ENCODE results near the gene GRK1.

Gene GRK1

DNA sequence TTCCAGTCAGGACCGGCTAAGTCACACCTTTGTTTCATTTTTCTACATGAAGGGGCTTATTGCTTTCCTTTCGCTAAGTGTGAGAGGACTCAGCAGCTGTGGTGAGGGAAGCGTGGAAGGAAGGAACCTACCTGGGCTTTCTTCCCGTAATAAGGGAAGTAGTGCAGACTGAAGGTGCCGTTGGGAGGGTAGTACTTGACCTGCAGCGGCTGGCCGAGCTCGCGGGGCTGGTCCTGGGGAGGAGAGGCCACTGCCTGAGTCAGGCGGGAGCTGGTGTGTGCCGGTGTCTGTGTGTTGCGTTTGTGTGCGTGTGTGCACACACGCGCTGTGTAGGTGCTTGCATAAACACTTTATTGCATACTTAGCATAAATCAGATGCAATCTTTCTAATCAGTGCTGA is 16.7 kb upstream of the GRK1 start:
- no peak for DNase-seq (ENCODE audit: low spot score)

DNA sequence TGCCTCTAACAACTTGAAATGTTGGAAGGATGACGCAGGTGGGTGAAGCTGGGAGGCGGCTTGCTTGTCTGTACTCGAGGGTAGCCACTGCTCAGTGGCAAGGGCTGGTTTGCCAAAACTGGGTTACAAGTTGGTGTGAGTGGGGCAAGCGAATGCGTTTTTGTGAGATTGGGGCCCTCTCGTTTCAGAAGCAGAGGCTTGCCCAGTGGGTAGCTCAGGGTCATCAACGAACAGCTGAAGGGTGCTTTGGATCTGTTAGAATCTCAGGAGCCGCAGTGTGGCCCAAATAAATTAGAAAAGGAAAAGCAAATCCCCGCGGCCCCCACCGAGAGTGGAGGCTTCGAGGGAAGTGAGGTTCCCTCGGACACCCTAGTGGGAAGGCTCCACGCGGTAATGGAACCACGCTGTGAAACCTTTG is 16.3 kb upstream of the GRK1 start:
- no peak for DNase-seq (ENCODE audit: low spot score)

DNA sequence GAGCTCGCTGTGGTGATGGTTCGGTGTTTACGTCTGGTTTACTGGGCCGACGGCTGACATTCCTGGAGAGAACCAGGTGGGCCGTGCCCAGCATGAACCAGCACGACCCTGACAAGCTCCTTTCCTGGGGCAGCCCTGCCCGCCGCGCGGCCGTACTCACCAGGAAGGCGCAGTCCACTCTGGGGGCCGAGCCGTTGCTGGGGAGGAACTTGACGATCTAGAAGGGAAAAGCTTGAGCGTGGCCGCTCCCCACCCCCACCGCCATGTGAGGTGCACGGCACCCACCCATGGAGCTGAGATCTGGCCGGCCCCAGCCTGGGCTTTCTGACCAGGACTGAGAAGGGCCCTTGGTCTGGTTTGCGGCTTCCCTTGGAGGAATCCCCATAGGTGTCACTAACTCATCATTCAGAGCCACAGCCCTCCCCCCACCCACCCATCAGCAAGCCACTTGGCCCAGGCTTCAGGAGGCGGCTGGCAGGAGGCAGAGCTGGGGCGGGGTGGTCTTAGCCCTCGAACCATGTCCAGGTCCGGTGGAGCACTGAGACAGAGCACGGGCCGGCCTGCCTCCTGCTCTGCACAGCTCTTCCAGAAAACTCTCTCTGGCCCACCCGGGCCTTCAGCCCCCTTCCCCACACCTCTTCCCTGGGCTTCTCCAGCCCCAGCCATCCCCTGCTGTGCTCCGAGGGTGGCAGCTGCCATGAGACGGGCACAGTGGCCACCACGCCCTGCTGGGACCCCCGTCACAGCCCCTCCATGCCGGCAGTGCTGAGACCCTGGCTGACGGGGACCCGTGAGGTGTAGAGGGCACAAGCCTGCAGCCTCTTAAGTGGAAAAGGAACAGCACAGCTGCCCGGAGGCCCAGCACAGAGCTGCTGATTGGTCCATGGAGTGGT is 15.3 kb upstream of the GRK1 start:
- DNase-seq (ENCODE audit: low spot score), result no peak

DNA sequence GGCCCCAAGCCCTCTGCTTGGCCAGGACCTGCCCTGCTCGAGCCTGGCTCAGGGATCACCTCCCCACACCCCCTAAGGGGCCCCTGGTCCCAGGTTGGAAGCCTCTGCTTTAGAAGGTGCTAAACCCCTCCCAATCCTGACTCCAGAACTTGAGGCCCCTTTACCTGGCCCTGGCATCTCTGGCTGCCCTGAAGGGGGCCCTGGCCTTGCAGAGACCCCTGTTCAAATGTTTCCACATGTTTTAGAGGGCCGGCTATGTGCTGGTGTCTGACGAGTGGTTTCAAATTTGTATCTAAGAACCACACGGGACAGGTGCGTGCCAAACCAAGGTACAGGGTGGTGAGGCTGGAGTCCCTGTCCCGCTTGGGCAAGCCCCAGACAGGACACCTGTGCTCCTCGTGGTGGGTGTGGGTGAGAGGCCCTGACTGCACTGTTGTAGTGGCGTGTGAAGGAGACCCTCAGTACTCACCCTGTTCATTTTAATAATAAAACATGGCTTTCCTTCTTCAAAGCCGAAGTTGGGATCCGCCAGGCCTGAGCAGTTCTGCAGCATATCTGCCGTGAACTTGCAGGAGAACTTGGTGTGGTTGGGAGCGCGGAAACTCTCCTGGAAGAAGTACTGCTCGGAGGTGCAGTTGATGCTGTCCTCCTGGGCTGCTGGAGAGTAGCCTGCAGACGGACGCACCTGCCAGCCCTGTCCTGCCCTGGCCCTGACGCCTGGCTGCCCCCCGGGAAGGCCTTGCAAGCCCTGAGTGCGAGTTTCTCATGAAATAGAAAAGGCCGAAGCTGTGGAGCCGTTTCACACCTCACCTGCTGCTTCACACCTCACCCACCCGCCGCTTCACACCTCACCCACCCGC is 14.4 kb upstream of the GRK1 start:
- no peak for DNase-seq (ENCODE audit: low spot score)

DNA sequence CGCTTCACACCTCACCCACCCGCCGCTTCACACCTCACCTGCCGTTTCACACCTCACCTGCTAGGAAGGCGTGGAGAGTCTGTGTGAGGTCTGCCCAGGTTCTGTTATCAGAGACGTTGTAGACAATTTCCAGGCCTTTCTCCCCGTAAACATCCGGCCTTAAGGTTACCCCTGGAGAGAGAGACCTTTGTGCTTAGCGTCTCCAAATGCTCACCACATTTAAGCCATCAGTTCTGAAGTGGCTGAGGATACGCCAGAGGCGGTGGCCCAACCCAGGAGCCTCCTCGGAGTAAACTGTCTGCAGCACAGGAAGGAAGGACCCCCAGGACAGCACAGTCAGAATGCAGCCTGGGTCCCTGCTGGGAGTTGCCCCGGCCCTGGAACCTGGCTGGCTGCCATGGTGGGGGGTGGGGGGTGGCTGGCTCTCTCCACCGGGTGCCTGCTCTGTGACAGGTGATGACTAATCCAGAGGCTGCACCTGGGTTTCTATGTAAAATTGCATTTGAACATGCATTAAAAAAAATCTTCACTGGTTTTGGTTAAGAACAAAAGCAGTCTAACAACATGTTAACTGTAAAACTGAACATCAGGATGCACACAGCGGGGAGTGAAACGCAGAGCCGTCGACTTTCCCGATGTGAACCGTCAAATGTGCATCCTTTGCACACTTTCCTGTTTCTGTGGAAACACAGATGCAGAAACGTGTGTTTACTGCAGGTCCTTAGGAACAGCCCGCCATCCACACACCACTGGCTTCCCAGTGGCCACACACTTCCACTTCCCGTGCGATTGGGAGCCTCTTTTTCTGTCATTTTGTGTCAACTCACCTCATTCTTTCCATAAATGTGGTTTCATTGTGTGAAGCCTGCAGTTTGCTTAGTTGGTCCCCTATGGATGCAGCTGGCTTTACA is 13.5 kb upstream of the GRK1 start:
- no peak for DNase-seq (ENCODE audit: low spot score)

DNA sequence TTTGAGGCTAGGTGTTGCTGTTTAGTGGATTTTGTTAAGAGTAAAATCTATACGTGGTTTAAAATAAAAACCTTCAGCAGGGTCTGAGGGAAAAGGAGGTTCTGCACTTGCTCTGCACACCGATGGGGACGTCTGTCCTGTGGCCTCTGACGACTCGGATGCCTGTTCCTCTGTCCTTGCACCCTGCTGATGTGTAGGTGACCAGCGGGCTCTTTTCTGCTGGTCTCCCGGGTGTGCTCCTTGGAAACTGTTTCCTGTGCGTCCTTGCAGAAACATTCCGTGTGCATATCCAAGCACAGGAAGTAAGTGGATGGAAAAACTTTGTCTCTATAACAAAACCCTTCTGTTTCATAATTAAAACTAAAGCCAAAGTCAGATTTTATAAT is 12.9 kb upstream of the GRK1 start:
- DNase-seq (ENCODE audit: low spot score), result no peak

DNA sequence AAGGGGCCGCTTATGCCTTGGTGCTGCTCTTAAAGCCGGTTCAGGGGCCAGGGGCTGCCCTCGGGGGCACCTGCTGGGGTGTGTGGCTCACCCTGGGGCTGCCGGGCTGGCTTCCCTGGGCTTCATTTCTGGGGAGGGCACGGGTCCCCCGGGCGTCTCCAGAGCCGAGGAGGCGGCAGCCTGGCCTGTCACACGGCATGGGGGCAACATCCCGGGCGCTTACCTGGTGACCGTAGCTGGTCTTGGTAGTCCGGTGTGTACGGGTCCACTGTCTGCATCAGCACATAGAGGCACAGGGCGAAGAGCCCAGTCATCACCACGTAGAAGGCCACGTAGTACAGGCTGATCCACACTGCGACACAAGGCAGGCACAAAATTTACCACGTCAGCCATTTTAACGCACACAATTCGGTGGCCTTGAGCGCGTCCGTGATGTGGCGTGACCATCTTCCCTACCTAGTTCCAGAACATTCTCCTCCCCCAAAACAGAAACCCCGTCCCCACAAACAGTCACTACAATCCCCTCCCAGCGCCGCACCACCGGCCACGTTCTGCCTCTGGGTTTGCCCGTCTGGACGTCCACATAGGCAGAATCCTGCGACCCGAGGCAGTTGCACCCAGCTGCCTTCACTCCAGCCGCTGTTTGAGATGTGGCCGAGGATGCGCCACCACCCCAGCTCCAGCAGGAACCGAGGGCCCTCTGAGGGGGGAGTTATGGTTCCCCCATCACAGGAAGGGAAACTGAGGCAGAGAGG is 12.3 kb upstream of the GRK1 start:
- no peak for DNase-seq (ENCODE audit: low spot score)

DNA sequence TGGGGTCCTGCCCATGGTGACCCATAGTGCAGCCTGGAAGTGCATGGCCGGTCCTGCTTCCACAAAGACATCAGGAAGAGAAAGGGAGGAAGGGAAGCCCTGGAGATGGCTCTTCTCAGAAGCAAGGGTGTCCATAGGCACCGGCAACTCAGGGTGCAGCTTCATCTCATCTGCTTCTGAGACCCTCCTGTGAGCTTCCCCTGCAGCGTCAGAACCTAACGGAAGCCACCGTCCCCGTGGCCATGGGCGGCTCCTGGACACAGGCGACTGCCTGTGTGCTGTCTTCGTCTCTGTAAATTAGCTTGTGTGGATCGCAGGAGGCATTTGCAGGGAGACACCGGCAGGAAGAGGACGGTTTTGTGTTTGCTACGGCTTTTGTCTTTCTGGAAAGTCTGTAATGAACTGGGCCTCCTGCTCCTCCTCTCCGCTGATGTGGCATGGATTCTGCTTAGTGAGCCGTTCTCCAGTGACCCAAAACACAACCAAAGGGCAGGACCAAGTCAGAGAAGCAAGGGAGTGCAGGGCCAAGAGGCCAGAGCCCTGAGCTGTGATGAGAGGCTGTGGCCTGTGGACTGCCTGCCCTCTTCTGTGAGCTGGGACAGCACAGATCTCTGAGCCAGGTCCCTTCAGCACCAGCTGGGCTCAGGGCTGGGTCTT is 11.5 kb upstream of the GRK1 start:
- no peak for DNase-seq (ENCODE audit: low spot score)

DNA sequence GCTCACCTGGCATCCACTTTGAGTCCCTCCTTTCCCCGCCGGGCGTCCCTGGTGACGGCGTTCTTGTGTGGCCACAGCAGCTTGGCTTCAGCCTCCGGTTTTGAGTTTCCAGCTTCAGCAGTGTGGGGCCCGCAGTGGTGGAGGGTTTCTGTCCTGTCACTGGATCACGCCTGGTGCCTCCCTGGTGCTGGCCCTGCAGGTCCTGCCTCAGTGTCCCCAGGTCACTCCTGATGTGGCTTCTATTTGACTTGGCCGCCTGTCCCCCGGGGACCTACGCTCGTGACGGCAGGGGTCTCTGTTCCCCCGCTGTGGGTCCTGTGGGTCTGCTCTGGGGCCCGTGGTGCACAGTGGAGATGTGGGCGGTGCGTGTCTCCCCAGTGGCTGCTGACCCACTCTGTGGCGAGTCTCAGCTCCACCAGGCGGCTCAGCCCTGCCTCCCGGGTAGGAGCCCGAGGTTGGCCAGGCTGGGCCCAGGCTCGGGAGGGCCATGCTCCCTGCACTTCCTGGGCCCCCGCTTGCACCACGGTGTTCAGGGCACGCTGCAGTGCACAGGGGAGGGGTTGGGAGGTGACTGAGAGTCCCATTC is 10.9 kb upstream of the GRK1 start:
- DNase-seq (ENCODE audit: low spot score), result no peak

DNA sequence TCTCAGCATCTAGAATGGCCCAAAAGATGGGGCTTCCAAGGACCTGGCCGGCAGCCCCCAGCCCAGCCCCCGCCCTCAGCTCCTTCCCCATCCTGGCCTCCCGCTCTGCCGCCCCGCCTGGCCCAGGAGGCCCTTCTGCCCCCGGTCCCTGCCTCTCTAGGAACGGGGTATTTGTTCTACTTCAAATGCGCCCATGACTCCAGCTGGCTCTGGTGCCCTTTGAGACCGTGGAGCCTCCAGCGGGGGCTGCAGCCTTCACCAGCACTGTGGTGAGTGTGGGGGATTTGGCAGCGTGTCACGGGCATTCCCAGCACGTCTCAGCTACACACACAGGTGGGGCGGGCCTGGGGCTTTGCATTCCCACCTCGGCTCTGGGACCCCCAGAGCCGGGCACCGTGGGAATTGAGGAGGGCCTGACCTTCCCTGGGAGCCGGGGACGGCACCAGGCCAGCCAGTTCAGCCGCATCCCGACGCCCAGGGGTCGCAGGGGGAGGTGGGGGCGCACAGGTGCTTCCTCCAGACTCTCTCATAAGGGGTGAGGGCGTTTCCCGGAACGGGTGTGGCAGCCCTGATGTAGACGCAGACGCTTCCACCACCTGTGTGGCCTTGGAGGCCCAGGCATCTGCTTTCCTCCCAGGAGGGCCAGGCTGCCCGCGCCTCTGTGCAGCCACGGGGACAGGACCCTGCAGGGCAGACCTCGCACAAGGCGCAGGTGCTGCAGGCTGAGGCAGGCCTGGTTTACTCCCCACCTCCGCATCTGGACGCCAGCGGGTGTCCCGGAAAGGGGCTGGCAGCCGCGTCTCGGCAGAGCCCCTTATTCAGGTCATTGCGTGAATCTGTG is 10.0 kb upstream of the GRK1 start:
- DNase-seq (ENCODE audit: low spot score), result no peak

DNA sequence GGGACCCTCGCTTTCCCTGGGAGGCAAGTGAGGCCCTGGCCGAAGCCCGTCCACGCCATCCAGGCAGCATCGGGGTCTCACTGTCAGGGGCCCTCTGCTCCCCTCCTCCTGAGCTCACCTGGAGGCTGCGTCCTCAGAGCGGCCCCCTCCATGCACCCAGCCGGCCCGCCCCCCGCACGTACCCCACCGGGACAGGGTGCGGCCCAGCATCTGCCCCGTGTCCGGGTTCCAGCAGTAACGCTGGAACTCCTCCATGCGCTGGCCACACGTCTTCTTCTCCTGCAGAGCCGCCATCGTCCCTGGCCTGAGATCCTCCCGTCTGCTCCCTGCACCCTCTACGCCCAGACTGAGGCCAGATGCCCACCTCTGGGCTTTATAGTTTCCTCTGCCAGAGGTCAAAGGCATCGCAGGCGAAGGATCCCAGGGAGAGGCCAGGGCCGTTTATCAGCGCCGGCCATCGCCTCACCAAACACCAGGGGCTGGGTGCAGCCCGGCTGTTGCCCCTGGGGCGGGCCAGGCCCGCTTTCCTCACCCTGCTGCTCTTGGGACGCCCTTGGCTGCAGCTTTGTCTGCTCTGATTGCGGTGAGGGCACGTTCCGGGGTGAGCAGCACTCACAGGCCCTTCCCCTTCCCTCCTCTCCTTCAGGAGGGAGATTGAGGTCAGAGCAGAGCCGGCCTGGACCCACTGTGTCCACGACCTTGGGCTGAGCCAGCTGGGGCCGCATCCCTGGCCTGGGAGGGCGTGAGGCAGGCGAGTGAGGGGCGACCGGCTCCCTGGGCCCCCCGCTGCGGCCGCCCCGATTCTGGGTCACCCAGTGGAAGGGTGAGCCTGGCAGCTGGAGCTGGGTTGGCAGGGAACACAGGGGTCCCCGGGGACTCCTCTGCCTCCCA is 8.9 kb upstream of the GRK1 start, which contains the start of gene ATP4B:
TSS of gene ATP4B (minus strand) at position 348 of the 891 bp plus-strand sequence. CDS start at position 294, 54 bp downstream.
- DNase-seq (ENCODE audit: low spot score), result no peak

DNA sequence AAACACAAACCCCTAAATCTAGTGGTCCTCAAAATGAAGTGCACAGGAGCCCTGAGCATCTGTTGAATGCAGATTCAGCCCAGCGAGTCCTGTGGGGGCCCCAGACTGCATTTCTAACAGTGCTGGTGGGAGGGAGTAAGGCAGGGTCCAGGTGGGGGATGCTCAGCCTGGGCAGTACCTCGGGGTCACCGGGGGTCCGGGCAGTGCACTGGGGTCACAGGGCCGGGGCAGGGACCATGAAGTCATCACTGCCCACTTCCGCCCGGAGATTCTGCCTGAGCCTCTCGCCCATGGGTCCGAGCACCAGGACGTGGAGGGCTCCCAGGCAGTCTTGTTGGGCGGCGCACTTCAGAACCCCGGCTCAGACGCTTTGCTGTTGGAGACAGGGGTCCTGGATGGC is 8.2 kb upstream of the GRK1 start:
- no peak for DNase-seq (ENCODE audit: low spot score)

DNA sequence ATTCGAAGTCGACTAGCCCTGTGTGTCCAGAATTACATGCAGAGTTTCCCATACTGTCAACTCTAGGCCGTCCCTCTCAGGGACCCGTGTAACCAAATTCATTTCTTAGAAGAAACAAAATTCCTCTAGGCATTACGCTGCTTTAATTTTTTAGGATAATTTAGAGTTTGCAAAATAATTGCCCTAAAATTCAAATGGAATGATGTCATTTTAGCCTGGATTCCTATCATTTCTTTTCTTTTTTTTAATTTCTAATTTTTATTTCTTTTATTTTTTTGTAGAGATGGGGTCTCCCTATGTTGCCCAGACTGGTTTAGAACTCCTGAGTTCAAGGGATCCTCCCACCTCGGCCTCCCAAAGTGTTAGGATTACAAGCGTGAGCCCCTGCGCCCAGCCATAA is 7.7 kb upstream of the GRK1 start:
- DNase-seq (ENCODE audit: low spot score), result no peak

DNA sequence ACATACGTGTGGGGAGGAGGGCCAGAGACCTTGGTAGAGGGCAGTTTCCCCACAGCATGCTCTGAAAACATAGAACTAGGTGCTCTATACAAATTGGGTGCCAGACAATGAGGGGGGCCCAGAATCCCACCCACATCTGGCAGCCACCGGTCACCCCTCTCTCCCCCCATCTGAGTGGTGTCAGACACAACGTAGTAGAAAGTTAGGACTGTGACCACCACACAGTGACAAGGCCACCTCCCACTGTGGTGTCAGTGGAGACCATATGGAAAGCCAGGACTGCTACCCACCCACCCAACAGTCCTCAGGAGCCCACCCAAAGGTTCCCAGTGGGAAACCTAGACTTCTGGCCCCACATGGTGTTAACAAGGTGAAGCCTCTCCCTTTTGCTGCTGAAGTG is 7.0 kb upstream of the GRK1 start:
- no peak for DNase-seq (ENCODE audit: low spot score)

DNA sequence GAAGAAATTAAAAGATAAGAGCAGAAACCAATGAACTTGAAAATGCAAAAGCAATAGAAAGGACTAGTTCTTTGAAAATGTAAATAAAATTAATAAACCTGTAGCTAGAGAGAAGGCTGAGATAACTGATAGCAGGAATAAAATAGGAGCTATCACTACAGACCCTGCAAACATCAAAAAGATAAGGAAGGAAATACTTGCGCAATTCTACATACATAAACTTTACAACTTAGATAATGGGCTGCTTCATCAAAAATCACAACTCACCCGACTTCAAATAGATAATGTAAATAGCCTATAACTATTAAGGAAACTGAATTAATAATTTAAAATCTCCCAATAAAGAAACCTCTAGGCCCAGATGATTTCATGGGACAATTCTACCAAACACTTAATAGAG is 5.5 kb upstream of the GRK1 start:
- DNase-seq (ENCODE audit: low spot score), result no peak

DNA sequence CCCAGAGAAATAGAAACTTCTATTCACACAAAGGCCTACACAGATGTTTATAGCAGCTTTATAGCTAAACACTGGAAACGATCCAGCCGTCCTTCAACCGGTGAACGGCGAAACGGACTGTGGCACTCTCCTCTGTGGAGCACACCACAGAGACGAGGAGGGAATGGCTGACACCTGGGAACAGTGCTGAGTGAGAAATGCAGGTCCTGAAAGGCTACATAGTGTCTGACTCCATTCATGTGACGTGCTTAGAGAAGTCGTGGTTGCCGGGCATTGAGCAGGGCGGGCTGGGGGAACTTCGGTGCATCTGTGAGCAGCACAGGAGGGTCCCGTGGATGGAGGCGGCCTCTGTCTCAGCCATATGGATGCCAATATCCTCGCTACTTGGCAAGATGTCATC is 3.1 kb upstream of the GRK1 start:
- no peak for DNase-seq (ENCODE audit: low spot score)

DNA sequence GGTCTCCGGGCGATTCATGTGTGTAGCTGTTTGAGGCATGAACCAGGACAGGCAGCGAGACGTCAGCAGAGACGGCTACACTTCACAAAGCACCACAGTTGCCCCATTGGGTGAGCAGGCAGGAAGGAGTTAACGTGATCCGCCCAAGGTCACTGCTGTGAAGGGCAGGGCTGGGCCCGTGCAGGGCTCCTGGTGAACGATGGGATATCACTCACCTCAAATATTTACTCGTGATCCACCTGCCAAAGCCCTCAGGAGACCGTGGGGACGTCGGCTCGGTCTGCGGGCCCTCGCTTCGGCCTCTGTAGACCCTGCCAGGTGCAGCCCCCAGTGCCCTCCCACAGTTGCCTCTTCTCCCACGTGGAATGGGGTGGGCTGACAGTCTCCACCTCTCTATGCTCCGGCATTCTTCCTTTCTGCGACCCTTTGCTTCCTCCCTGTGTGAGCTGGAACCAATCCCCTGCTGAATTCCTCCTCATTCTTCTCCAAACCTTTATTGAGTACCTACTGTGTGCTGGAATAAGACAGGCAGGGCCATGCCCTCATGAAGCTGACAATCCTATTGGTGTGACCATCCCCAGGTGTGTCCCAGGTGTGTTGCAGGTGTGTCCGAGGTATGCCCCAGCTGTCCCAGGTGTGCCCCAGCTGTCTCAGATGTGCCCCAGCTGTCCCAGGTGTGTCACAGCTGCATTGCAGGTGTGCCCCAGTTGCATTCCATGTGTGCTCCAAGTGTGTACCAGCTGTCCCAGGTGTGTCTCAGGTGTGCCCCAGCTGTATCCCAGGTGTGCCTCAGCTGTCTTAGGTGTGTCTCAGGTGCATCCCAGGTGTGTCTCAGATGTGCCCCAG is 2.0 kb upstream of the GRK1 start:
- DNase-seq (ENCODE audit: low spot score), result no peak
